GDM1 (cell line): ENCODE data around the gene CEP350.
"Not testable (repeated sequence)": the region's sequence is repeated elsewhere in the genome, so short reads cannot be mapped to it uniquely, and the experiment has no call there.

ENCODE experiments used
- DNase-seq: peaks from one replicate; lab custom pipeline; 2025; lab: John Stamatoyannopoulos, UW

Gene CEP350

GRCh38 chr1:179950651-179951050 lies 4.0 kb upstream of the CEP350 start:
- DNase-seq = no peak

- no peak for DNase-seq
Measured at GRCh38 chr1:179951383-179952144, 3.0 kb upstream of the CEP350 start.

GRCh38 chr1:179952186-179952585 lies 2.4 kb upstream of the CEP350 start:
- no peak for DNase-seq

- DNase-seq = no peak
Measured at GRCh38 chr1:179953974-179954492, 577 bp upstream of the CEP350 start.

GRCh38 chr1:179955287-179955680 lies 674 bp downstream of the CEP350 start:
- DNase-seq = no peak

- DNase-seq = no peak
Measured at GRCh38 chr1:179955731-179956130, 1.1 kb downstream of the CEP350 start.

- DNase-seq = no peak
Measured at GRCh38 chr1:179958359-179958758, 3.7 kb downstream of the CEP350 start.

- not testable (repeated sequence) for DNase-seq
Measured at GRCh38 chr1:179962168-179962567, 7.6 kb downstream of the CEP350 start.

- no peak for DNase-seq
Measured at GRCh38 chr1:179966551-179966950, 11.9 kb downstream of the CEP350 start.

GRCh38 chr1:179968284-179968993 lies 13.8 kb downstream of the CEP350 start:
- no peak for DNase-seq

GRCh38 chr1:179968994-179969919 lies 14.6 kb downstream of the CEP350 start:
- DNase-seq = no peak

- no peak for DNase-seq
Measured at GRCh38 chr1:179969962-179970361, 15.4 kb downstream of the CEP350 start.

- DNase-seq = no peak
Measured at GRCh38 chr1:179971563-179972496, 17.2 kb downstream of the CEP350 start.

GRCh38 chr1:179973198-179974110 lies 18.8 kb downstream of the CEP350 start:
- DNase-seq = no peak

GRCh38 chr1:179976970-179977651 lies 22.5 kb downstream of the CEP350 start:
- no peak for DNase-seq

GRCh38 chr1:179978199-179979079 lies 23.8 kb downstream of the CEP350 start:
- DNase-seq = no peak

- DNase-seq = no peak
Measured at GRCh38 chr1:179984101-179984500, 29.5 kb downstream of the CEP350 start.

- no peak for DNase-seq
Measured at GRCh38 chr1:179984942-179985341, 30.3 kb downstream of the CEP350 start.
